Sigmoid colon (tissue), 7 donors: ENCODE results near the gene NIPSNAP3A. TPM values are rescaled to one million over a fixed set of nuclear protein-coding genes. Genes with fewer than 3 reads are reported as not detected.

Source experiments
- DNase-seq: peaks from one replicate; pipeline ENCODE4 v3.0.0-alpha.2; 2019
- H3K27ac ChIP-seq, 4 donors: fragments of 200-600 bp; sonication (generic); one replicate each; pipeline ENCODE4 v1.5.1; 2016 to 2019; ENCODE audit warnings: mild to moderate bottlenecking in 1 of 4
- H3K27me3 ChIP-seq, 3 donors: fragments of 200-600 bp; sonication (generic); one replicate each; pipeline ENCODE4 v1.5.1; 2019; ENCODE audit warnings: mild to moderate bottlenecking in 1 of 3
- H3K36me3 ChIP-seq, 4 donors: fragments of 200-600 bp; sonication (generic); one replicate each; pipeline ENCODE4 v1.5.1; 2016 to 2019
- H3K4me1 ChIP-seq, 4 donors: fragments of 200-600 bp; sonication (generic); one replicate each; pipeline ENCODE4 v1.5.1; 2017 to 2019
- H3K4me3 ChIP-seq, 4 donors: fragments of 200-600 bp; sonication (generic); one replicate each; pipeline ENCODE4 v1.5.1; 2017 to 2019; ENCODE audit warnings: mild to moderate bottlenecking in 2 of 4, moderate library complexity in 1 of 4
- H3K9me3 ChIP-seq, 4 donors: fragments of 200-600 bp in 3 of 4; sonication (generic) in 3 of 4; one replicate each; pipeline versions ENCODE4 v1.5.1 to v1.6.1; 2013 to 2019
- EP300 ChIP-seq, 4 donors: sonication (generic); formaldehyde crosslinking; IDR thresholded peaks; one replicate each; pipeline ENCODE4 v1.6.1; 2017; ENCODE audit warnings: antibody characterized with exemption in 4 of 4
- POLR2A ChIP-seq, 2 donors: fragments of 450-650 bp; IDR thresholded peaks; one replicate each; pipeline ENCODE4 v1.6.1; 2016; ENCODE audit warnings: antibody characterized with exemption in 2 of 2, mild to moderate bottlenecking in 2 of 2, moderate library complexity in 2 of 2
- POLR2AphosphoS5 ChIP-seq, 4 donors: sonication (generic); formaldehyde crosslinking; IDR thresholded peaks; one replicate each; pipeline ENCODE4 v1.6.1; 2017; ENCODE audit warnings: antibody characterized with exemption in 4 of 4
- WGBS, 2 donors: extraction: QIAGEN DNeasy Blood & Tissue Kit; methylation state at CpG; one replicate each; pipeline ENCODE4 v1.1.7; 2013; 5-methylcytosine and 5-hydroxymethylcytosine counted together
- intact Hi-C: fragments of 100-400 bp; cut with DNase I; formaldehyde crosslinking; loops from one replicate; pipeline ENCODE4 v1.15.1; 2023
- polyA plus RNA-seq, 3 donors: library from polyadenylated mRNA; stranded (reverse); fragments of 200-250 nt; gene quantifications; one replicate each; pipeline ENCODE4 v1.2.3, GENCODE V29; 2013
- total RNA-seq, 4 donors: library from RNA; depleted of rRNA; stranded (reverse); fragments of >200 nt; gene quantifications; one replicate each; pipeline ENCODE4 v1.1.0, GENCODE V29; 2016
- TF ChIP-seq, protein P1 (sequence below), 4 experiments: fragments of 450-650 bp in 3 of 4; fragments of 200-600 bp in 1 of 4; IDR thresholded peaks; one replicate each; pipeline ENCODE4 v1.5.1; 2016 to 2019; ENCODE audit warnings: antibody characterized with exemption in 4 of 4, mild to moderate bottlenecking in 3 of 4, moderate library complexity in 2 of 4
- donor health status: healthy with polysubstance abuse.
- donor health status: Bipolar disorder and iron deficiency.
- donor health status: healthy.

The NIPSNAP3A gene
- total and polyA plus RNA-seq, 7 donors, result 18.3 to 97.9 (median 23.8) TPM

DNA sequence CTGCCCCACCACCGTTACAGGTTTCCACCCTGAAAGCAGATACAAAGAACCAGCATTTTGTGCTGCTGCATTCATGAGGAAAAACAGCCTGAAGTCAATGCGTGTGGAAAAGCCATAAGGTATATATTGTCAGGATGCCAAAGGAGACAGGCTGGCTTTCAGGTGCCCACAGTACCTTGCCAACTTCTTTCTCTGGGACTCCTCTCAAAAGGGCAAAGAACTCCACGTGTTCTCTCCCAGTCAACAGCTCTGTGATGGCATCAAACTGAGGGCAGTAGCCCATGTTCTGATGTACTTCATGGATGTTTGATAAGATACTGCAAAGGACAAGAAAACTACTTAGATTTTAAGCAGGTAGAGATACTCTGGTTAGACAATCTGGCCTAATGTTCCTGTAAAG, 40.8 kb downstream of the NIPSNAP3A start:
- TF ChIP-seq POLR2A (IDR thresholded peaks at IDR 0.05) (no peak), EP300 (IDR thresholded peaks at IDR 0.05) (no peak), POLR2AphosphoS5 (IDR thresholded peaks at IDR 0.05) (no peak)
- TF ChIP-seq, protein P1, sequence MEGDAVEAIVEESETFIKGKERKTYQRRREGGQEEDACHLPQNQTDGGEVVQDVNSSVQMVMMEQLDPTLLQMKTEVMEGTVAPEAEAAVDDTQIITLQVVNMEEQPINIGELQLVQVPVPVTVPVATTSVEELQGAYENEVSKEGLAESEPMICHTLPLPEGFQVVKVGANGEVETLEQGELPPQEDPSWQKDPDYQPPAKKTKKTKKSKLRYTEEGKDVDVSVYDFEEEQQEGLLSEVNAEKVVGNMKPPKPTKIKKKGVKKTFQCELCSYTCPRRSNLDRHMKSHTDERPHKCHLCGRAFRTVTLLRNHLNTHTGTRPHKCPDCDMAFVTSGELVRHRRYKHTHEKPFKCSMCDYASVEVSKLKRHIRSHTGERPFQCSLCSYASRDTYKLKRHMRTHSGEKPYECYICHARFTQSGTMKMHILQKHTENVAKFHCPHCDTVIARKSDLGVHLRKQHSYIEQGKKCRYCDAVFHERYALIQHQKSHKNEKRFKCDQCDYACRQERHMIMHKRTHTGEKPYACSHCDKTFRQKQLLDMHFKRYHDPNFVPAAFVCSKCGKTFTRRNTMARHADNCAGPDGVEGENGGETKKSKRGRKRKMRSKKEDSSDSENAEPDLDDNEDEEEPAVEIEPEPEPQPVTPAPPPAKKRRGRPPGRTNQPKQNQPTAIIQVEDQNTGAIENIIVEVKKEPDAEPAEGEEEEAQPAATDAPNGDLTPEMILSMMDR (IDR thresholded peaks at IDR 0.05), result no peak
- H3K36me3 ChIP-seq, result peaks cover 60 to 100% (median 95%) of the 10 kb centered on the region in 4 donors
- no peak overlapping the region for H3K27ac ChIP-seq
- 70 to 88% methylated on average over 3 of the region's 3 CpGs for WGBS, 2 donors
- H3K4me1 ChIP-seq, result no peaks in the 10 kb centered on the region
- no peaks in the 10 kb centered on the region for H3K27me3 ChIP-seq
- DNase-seq, result no peak
- intact Hi-C loops, result no loop called here
- H3K9me3 ChIP-seq, result no peaks in the 10 kb centered on the region
- H3K4me3 ChIP-seq, result no peak overlapping the region

GRCh38 chr9:104794070-104794469, 46.6 kb downstream of the NIPSNAP3A start:
- intact Hi-C loops, result loop anchor here (5.0 kb wide), 1 partner anchor 33 kb away; no protein-coding TSS in a partner anchor
- 95 to 99% methylated on average over 2 of the region's 2 CpGs for WGBS, 2 donors
- DNase-seq, result no peak
- Histone ChIP-seq H3K4me1 (peaks cover 0 to 12% (median 0%) of the 10 kb centered on the region in 4 donors), H3K27me3 (no peaks in the 10 kb centered on the region), H3K9me3 (no peaks in the 10 kb centered on the region), H3K4me3 (no peak overlapping the region), H3K27ac (no peak overlapping the region), H3K36me3 (peaks cover 60 to 100% (median 97%) of the 10 kb centered on the region in 4 donors)
- TF ChIP-seq POLR2A (IDR thresholded peaks at IDR 0.05) (no peak), EP300 (IDR thresholded peaks at IDR 0.05) (no peak), POLR2AphosphoS5 (IDR thresholded peaks at IDR 0.05) (no peak)
- TF ChIP-seq, protein P1 (IDR thresholded peaks at IDR 0.05), result no peak

- TF ChIP-seq POLR2AphosphoS5 (IDR thresholded peaks at IDR 0.05) (peak in 1 of 4 donors; percentile 10), EP300 (IDR thresholded peaks at IDR 0.05) (no peak)
- H3K36me3 ChIP-seq, result peaks cover 59 to 100% (median 96%) of the 10 kb centered on the region in 4 donors
- peaks cover 0 to 12% (median 0%) of the 10 kb centered on the region in 4 donors for H3K4me1 ChIP-seq
- 70 to 78% methylated on average over 1 of the region's 1 CpG for WGBS, 2 donors
- H3K4me3 ChIP-seq, result no peak overlapping the region
- intact Hi-C loops, result no loop called here
- no peaks in the 10 kb centered on the region for H3K27me3 ChIP-seq
- no peak for DNase-seq
- no peaks in the 10 kb centered on the region for H3K9me3 ChIP-seq
- no peak overlapping the region for H3K27ac ChIP-seq
Measured at GRCh38 chr9:104795082-104795481, 47.6 kb downstream of the NIPSNAP3A start.

DNA sequence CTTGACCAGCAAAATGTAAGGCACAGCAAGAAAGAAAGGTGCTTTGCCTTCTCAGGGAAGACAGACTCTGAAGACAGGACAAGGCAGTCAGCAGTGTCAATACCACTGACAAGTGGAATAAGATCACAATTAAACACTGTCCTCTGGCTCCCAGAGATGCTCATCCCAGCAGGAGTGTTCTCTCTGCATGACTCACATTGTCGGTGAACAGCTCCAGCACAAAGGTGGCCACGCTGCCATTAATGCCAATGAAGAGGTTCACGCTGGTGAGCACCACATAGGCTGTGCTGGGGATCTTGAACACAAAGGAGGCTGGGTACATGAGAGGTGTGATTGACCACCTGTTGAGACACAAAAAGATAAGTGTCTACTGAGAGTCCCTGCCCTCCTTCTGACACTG, 48.4 kb downstream of the NIPSNAP3A start:
- WGBS, 2 donors, result 94 to 95% methylated on average over 3 of the region's 3 CpGs
- TF ChIP-seq EP300 (IDR thresholded peaks at IDR 0.05) (no peak), POLR2A (IDR thresholded peaks at IDR 0.05) (no peak), POLR2AphosphoS5 (IDR thresholded peaks at IDR 0.05) (no peak)
- TF ChIP-seq, protein P1 (IDR thresholded peaks at IDR 0.05), result no peak
- H3K36me3 ChIP-seq, result peaks cover 67 to 100% (median 96%) of the 10 kb centered on the region in 4 donors
- H3K27ac ChIP-seq, result no peak overlapping the region
- intact Hi-C loops, result no loop called here
- no peaks in the 10 kb centered on the region for H3K27me3 ChIP-seq
- H3K9me3 ChIP-seq, result no peaks in the 10 kb centered on the region
- DNase-seq, result no peak
- H3K4me1 ChIP-seq, result peaks cover 0 to 12% (median 0%) of the 10 kb centered on the region in 4 donors
- no peak overlapping the region for H3K4me3 ChIP-seq

- TF ChIP-seq EP300 (IDR thresholded peaks at IDR 0.05) (no peak), POLR2A (IDR thresholded peaks at IDR 0.05) (no peak), POLR2AphosphoS5 (IDR thresholded peaks at IDR 0.05) (no peak)
- TF ChIP-seq, protein P1 (IDR thresholded peaks at IDR 0.05), result no peak
- Histone ChIP-seq H3K9me3 (no peaks in the 10 kb centered on the region), H3K4me1 (peaks cover 0 to 12% (median 0%) of the 10 kb centered on the region in 4 donors), H3K27me3 (no peaks in the 10 kb centered on the region), H3K4me3 (no peak overlapping the region), H3K27ac (peak overlapping the region in 1 of 4 donors; percentile 3), H3K36me3 (peaks cover 83 to 100% (median 97%) of the 10 kb centered on the region in 4 donors)
- intact Hi-C loops, result no loop called here
- WGBS, 2 donors, result 90 to 94% methylated on average over 5 of the region's 5 CpGs
- no peak for DNase-seq
Measured at GRCh38 chr9:104798209-104798995, 50.9 kb downstream of the NIPSNAP3A start.
